Liver (tissue), 9 donors: ENCODE measurements around the gene DIPK1B. TPM values are rescaled to one million over a fixed set of nuclear protein-coding genes. Genes with fewer than 3 reads are reported as not detected.

Experiments
- DNase-seq: peaks from one replicate; pipeline ENCODE4 v3.0.0-alpha.2; 2017; ENCODE audit warnings: low spot score
- H3K27ac ChIP-seq, 2 donors: one replicate each; pipeline ENCODE4 v1.7.0; 2013; ENCODE audit warnings: inconsistent platforms in 2 of 2, low read length in 2 of 2, control low read depth in 1 of 2, low read depth in 1 of 2, mild to moderate bottlenecking in 1 of 2
- H3K27me3 ChIP-seq, 4 donors: one replicate each; pipeline versions ENCODE4 v1.6.1 to v1.7.0; 2013; ENCODE audit warnings: low read length in 3 of 4, inconsistent platforms in 1 of 4, mild to moderate bottlenecking in 1 of 4, moderate library complexity in 1 of 4; ENCODE audit not compliant: control insufficient read depth in 4 of 4, insufficient read depth in 4 of 4
- H3K36me3 ChIP-seq, 4 donors: one replicate each; pipeline versions ENCODE4 v1.6.1 to v1.7.0; 2013; ENCODE audit warnings: low read length in 3 of 4, mild to moderate bottlenecking in 3 of 4, low read depth in 1 of 4, moderate library complexity in 1 of 4; ENCODE audit not compliant: control insufficient read depth in 4 of 4, insufficient read depth in 3 of 4
- H3K4me1 ChIP-seq, 4 donors: one replicate each; pipeline versions ENCODE4 v1.6.1 to v1.7.0; 2013; ENCODE audit warnings: low read length in 3 of 4, mild to moderate bottlenecking in 3 of 4, moderate library complexity in 1 of 4; ENCODE audit not compliant: control insufficient read depth in 4 of 4, insufficient read depth in 4 of 4
- H3K4me3 ChIP-seq, 3 donors: one replicate each; pipeline versions ENCODE4 v1.6.1 to v1.7.0; 2013; ENCODE audit warnings: low read length in 3 of 3, control low read depth in 1 of 3, low read depth in 1 of 3, mild to moderate bottlenecking in 1 of 3
- H3K9ac ChIP-seq, 2 donors: one replicate each; pipeline ENCODE4 v1.7.0; 2013; ENCODE audit warnings: low read length in 2 of 2, mild to moderate bottlenecking in 2 of 2, moderate library complexity in 2 of 2, control low read depth in 1 of 2, low read depth in 1 of 2
- H3K9me3 ChIP-seq, 4 donors: one replicate each; pipeline versions ENCODE4 v1.6.1 to v1.7.0; 2013; ENCODE audit warnings: low read length in 3 of 4; ENCODE audit not compliant: control insufficient read depth in 4 of 4
- ATF3 ChIP-seq: IDR thresholded peaks from 2 replicates; pipeline ENCODE4 v1.6.1; 2016; ENCODE audit warnings: antibody characterized with exemption
- CTCF ChIP-seq: fragments of 150-350 bp; IDR thresholded peaks from 2 replicates; pipeline ENCODE4 v1.5.1; 2017; ENCODE audit warnings: improper control_type of control experiment, low read depth, low read length; ENCODE audit not compliant: missing input control
- EGR1 ChIP-seq, 2 donors: IDR thresholded peaks; 2 replicates each; pipeline ENCODE4 v1.6.1; 2016 to 2018; ENCODE audit warnings: antibody characterized with exemption in 2 of 2, low read depth in 2 of 2
- FOXA1 ChIP-seq: IDR thresholded peaks from 2 replicates; pipeline ENCODE4 v1.6.1; 2016; ENCODE audit warnings: antibody characterized with exemption
- FOXA2 ChIP-seq: IDR thresholded peaks from 2 replicates; pipeline ENCODE4 v1.6.1; 2016; ENCODE audit warnings: antibody characterized with exemption
- GABPA ChIP-seq, 2 donors: IDR thresholded peaks in 1 of 2; conservative IDR thresholded peaks in 1 of 2; 2 replicates each; pipeline ENCODE4 v1.6.1; 2016; ENCODE audit warnings: antibody characterized with exemption in 2 of 2, mild to moderate bottlenecking in 1 of 2, moderate library complexity in 1 of 2
- HNF4A ChIP-seq, 2 donors: conservative IDR thresholded peaks; 2 replicates each; pipeline ENCODE4 v1.6.1; 2016; ENCODE audit warnings: antibody characterized with exemption in 2 of 2, mild to moderate bottlenecking in 2 of 2
- HNF4G ChIP-seq: IDR thresholded peaks from 2 replicates; pipeline ENCODE4 v1.6.1; 2016; ENCODE audit warnings: antibody characterized with exemption
- JUND ChIP-seq, 2 donors: IDR thresholded peaks; 2 replicates each; pipeline ENCODE4 v1.6.1; 2016; ENCODE audit warnings: antibody characterized with exemption in 2 of 2
- NR2F2 ChIP-seq: IDR thresholded peaks from 2 replicates; pipeline ENCODE4 v1.6.1; 2016; ENCODE audit warnings: antibody characterized with exemption
- RAD21 ChIP-seq, 2 donors: IDR thresholded peaks; 2 replicates each; pipeline ENCODE4 v1.6.1; 2016; ENCODE audit warnings: antibody characterized with exemption in 2 of 2, mild to moderate bottlenecking in 2 of 2
- RXRA ChIP-seq, 2 donors: IDR thresholded peaks; 2 replicates each; pipeline ENCODE4 v1.6.1; 2017 to 2018; ENCODE audit warnings: antibody characterized with exemption in 2 of 2, mild to moderate bottlenecking in 1 of 2
- SP1 ChIP-seq: IDR thresholded peaks from 2 replicates; pipeline ENCODE4 v1.6.1; 2018; ENCODE audit warnings: antibody characterized with exemption, mild to moderate bottlenecking
- TAF1 ChIP-seq: conservative IDR thresholded peaks from 2 replicates; pipeline ENCODE4 v1.6.1; 2016; ENCODE audit warnings: antibody characterized with exemption, mild to moderate bottlenecking
- YY1 ChIP-seq: IDR thresholded peaks from 2 replicates; pipeline ENCODE4 v1.6.1; 2016; ENCODE audit warnings: antibody characterized with exemption, mild to moderate bottlenecking
- WGBS: extraction: QIAGEN DNeasy Blood & Tissue Kit; methylation state at CpG from one replicate; pipeline ENCODE4 v1.1.7; 2013; 5-methylcytosine and 5-hydroxymethylcytosine counted together
- polyA plus RNA-seq, 2 donors: library from polyadenylated mRNA; stranded (reverse) in 1 of 2; unstranded in 1 of 2; fragments of 200-250 nt in 1 of 2; fragments of >200 nt in 1 of 2; fragmentation: Nextera tagmentation in 1 of 2; extraction: Ambion mirVana in 1 of 2; gene quantifications; one replicate each; pipeline versions ENCODE4 v1.2.1 to v1.2.3, GENCODE V29; 2013 to 2015
- total RNA-seq, 2 donors: library from RNA; depleted of rRNA; stranded (reverse); fragments of >200 nt; gene quantifications; one replicate each; pipeline ENCODE4 v1.2.3, GENCODE V29; 2014
- TF ChIP-seq, protein P1 (sequence below): IDR thresholded peaks from 2 replicates; pipeline ENCODE4 v1.6.1; 2016; ENCODE audit warnings: antibody characterized with exemption
- TF ChIP-seq, protein P2 (sequence below): IDR thresholded peaks from 2 replicates; pipeline ENCODE4 v1.6.1; 2016; ENCODE audit warnings: antibody characterized with exemption
- donor health status: healthy.
- donor health status: healthy.
- donor health status: healthy.
- donor health status: healthy.
- donor health status: healthy.

DIPK1B gene
- total and polyA plus RNA-seq, 4 donors, result 2.3 to 19.7 (median 5.2) TPM

- H3K9ac ChIP-seq, result no peak overlapping the region
- H3K9me3 ChIP-seq, result no peaks in the 10 kb centered on the region
- H3K4me1 ChIP-seq, result peaks cover 0 to 3% (median 0%) of the 10 kb centered on the region in 4 donors
- H3K4me3 ChIP-seq, result no peak overlapping the region
- H3K27me3 ChIP-seq, result no peaks in the 10 kb centered on the region
- H3K36me3 ChIP-seq, result no peaks in the 10 kb centered on the region
- H3K27ac ChIP-seq, result no peak overlapping the region
- TF ChIP-seq YY1 (no peak), TAF1 (no peak)
- DNase-seq, result no peak
- 86% methylated on average over 7 of the region's 7 CpGs for WGBS
Measured at GRCh38 chr9:136705564-136705963, 6.8 kb upstream of the DIPK1B start.

DNA sequence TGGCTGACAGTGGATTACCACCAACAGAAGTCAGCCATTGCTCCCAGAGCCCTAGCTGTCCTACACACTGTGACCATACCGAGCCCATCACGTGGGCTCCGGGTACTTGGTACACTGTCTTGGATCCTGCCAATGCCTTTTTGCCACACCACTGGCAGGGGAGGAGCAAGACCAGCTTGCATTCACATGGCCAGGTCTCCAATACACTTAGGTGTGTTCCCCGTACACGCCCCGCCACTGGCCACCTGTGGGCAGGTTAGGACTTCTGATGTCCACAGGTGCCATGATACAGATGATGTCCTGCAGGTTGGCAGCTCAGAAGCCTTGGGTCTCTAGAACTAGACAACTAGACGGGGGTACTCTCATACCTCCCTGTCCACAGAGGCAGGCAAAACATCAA is 5.4 kb upstream of the DIPK1B start:
- Histone ChIP-seq H3K36me3 (no peaks in the 10 kb centered on the region), H3K27ac (no peak overlapping the region), H3K9me3 (no peaks in the 10 kb centered on the region), H3K9ac (no peak overlapping the region), H3K27me3 (no peaks in the 10 kb centered on the region), H3K4me3 (no peak overlapping the region), H3K4me1 (peaks cover 0 to 8% (median 4%) of the 10 kb centered on the region in 4 donors)
- DNase-seq, result no peak
- TF ChIP-seq CTCF, result no peak
- TF ChIP-seq EGR1 (IDR thresholded peaks at IDR 0.05; ENCODE audit: low read depth in 2 of 2), result no peak
- no peak for TF ChIP-seq SP1
- no peak for TF ChIP-seq GABPA (IDR thresholded peaks at IDR 0.05 in 1 of 2, conservative IDR thresholded peaks at IDR 0.05 in 1 of 2)
- no peak for TF ChIP-seq FOXA1
- TF ChIP-seq NR2F2, result no peak
- TF ChIP-seq RAD21 (IDR thresholded peaks at IDR 0.05), result no peak
- TF ChIP-seq, protein P1, sequence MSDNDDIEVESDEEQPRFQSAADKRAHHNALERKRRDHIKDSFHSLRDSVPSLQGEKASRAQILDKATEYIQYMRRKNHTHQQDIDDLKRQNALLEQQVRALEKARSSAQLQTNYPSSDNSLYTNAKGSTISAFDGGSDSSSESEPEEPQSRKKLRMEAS, result no peak
- TF ChIP-seq, protein P2, sequence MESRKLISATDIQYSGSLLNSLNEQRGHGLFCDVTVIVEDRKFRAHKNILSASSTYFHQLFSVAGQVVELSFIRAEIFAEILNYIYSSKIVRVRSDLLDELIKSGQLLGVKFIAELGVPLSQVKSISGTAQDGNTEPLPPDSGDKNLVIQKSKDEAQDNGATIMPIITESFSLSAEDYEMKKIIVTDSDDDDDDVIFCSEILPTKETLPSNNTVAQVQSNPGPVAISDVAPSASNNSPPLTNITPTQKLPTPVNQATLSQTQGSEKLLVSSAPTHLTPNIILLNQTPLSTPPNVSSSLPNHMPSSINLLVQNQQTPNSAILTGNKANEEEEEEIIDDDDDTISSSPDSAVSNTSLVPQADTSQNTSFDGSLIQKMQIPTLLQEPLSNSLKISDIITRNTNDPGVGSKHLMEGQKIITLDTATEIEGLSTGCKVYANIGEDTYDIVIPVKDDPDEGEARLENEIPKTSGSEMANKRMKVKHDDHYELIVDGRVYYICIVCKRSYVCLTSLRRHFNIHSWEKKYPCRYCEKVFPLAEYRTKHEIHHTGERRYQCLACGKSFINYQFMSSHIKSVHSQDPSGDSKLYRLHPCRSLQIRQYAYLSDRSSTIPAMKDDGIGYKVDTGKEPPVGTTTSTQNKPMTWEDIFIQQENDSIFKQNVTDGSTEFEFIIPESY, result no peak
- no peak for TF ChIP-seq RXRA (IDR thresholded peaks at IDR 0.05)
- no peak for TF ChIP-seq HNF4A (conservative IDR thresholded peaks at IDR 0.05)
- TF ChIP-seq TAF1, result no peak
- no peak for TF ChIP-seq YY1
- no peak for TF ChIP-seq FOXA2
- no peak for TF ChIP-seq JUND (IDR thresholded peaks at IDR 0.05)
- TF ChIP-seq HNF4G, result no peak
- no peak for TF ChIP-seq ATF3
- 97% methylated on average over 7 of the region's 7 CpGs for whole genome bisulfite sequencing
